GM12873 (cell line): ENCODE results near the gene RSL1D1.
A peak's percentile ranks its signal among the peaks of the same experiment; 100 is the strongest.

Source experiments
- TF ChIP-seq, protein P1 (sequence below): IDR thresholded peaks from 2 replicates; pipeline ENCODE4 v1.5.1; 2012; ENCODE audit warnings: low read depth, mild to moderate bottlenecking, moderate library complexity, low read length, control low read depth; ENCODE audit not compliant: insufficient read depth; ENCODE audit errors: missing control alignments

Gene RSL1D1

GRCh38 chr16:11884035-11884434, 32.7 kb upstream of the RSL1D1 start:
- TF ChIP-seq, protein P1, sequence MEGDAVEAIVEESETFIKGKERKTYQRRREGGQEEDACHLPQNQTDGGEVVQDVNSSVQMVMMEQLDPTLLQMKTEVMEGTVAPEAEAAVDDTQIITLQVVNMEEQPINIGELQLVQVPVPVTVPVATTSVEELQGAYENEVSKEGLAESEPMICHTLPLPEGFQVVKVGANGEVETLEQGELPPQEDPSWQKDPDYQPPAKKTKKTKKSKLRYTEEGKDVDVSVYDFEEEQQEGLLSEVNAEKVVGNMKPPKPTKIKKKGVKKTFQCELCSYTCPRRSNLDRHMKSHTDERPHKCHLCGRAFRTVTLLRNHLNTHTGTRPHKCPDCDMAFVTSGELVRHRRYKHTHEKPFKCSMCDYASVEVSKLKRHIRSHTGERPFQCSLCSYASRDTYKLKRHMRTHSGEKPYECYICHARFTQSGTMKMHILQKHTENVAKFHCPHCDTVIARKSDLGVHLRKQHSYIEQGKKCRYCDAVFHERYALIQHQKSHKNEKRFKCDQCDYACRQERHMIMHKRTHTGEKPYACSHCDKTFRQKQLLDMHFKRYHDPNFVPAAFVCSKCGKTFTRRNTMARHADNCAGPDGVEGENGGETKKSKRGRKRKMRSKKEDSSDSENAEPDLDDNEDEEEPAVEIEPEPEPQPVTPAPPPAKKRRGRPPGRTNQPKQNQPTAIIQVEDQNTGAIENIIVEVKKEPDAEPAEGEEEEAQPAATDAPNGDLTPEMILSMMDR, result no peak

DNA sequence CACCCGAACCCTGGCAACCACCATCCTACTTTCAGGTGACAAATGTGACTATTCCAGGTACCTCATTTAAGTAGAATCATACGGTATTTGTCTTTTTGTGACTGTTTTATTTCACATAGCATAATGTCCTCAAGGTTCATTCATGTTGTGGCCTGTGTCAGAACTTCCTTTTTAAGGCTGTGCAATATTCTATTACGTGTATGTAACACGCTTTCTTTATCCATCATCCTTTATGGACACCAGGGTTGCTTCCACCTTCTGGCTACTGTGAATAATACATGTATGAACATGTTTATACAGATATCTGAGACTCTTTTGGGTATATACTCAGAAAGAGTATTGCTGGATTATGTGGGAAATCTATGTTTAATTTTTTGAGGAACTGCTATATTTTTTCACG, 28.7 kb upstream of the RSL1D1 start:
- TF ChIP-seq, protein P1, result no peak

DNA sequence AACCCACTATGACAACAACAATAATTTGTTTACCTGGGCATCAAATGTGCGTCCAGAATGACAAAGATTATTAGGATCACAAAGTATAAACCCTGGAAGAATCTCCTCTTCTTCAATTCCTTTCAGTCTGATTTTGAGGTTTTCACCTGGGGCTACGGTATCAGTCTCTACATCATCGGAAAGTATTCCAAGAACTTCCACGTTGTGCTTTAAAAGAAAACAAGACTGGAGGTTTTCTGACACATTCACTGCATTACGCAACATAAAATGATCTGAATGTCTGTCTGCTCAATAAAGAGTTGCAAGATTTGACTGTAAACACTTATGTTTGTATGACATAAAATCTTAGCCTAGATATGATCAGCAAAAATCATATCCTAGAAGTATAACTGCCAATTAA, 26.0 kb upstream of the RSL1D1 start:
- TF ChIP-seq, protein P1, result no peak

- TF ChIP-seq, protein P1, result no peak
Observed at GRCh38 chr16:11876306-11876705, 25.0 kb upstream of the RSL1D1 start.

- TF ChIP-seq, protein P1, result no peak
Observed at GRCh38 chr16:11875721-11876120, 24.4 kb upstream of the RSL1D1 start.

- TF ChIP-seq, protein P1, result peak; percentile 12
Observed at GRCh38 chr16:11871193-11871592, 19.9 kb upstream of the RSL1D1 start.

GRCh38 chr16:11870399-11870798, 19.1 kb upstream of the RSL1D1 start:
- TF ChIP-seq, protein P1, result no peak
